Sigmoid colon (tissue), 4 donors: ENCODE measurements around the gene TMC1.

Experiments used
- EP300 ChIP-seq, 4 donors: sonication (generic); formaldehyde crosslinking; IDR thresholded peaks; one replicate each; pipeline ENCODE4 v1.6.1; 2017; ENCODE audit warnings: antibody characterized with exemption in 4 of 4
- POLR2A ChIP-seq, 2 donors: fragments of 450-650 bp; IDR thresholded peaks; one replicate each; pipeline ENCODE4 v1.6.1; 2016; ENCODE audit warnings: antibody characterized with exemption in 2 of 2, mild to moderate bottlenecking in 2 of 2, moderate library complexity in 2 of 2
- POLR2AphosphoS5 ChIP-seq, 4 donors: sonication (generic); formaldehyde crosslinking; IDR thresholded peaks; one replicate each; pipeline ENCODE4 v1.6.1; 2017; ENCODE audit warnings: antibody characterized with exemption in 4 of 4
- TF ChIP-seq, protein P1 (sequence below), 4 experiments: fragments of 450-650 bp in 3 of 4; fragments of 200-600 bp in 1 of 4; IDR thresholded peaks; one replicate each; pipeline ENCODE4 v1.5.1; 2016 to 2019; ENCODE audit warnings: antibody characterized with exemption in 4 of 4, mild to moderate bottlenecking in 3 of 4, moderate library complexity in 2 of 4

GRCh38 chr9:72554221-72554641 is 32.8 kb downstream of the TMC1 start:
- TF ChIP-seq POLR2AphosphoS5 (IDR thresholded peaks at IDR 0.05) (no peak), POLR2A (IDR thresholded peaks at IDR 0.05) (no peak), EP300 (IDR thresholded peaks at IDR 0.05) (no peak)
- TF ChIP-seq, protein P1, sequence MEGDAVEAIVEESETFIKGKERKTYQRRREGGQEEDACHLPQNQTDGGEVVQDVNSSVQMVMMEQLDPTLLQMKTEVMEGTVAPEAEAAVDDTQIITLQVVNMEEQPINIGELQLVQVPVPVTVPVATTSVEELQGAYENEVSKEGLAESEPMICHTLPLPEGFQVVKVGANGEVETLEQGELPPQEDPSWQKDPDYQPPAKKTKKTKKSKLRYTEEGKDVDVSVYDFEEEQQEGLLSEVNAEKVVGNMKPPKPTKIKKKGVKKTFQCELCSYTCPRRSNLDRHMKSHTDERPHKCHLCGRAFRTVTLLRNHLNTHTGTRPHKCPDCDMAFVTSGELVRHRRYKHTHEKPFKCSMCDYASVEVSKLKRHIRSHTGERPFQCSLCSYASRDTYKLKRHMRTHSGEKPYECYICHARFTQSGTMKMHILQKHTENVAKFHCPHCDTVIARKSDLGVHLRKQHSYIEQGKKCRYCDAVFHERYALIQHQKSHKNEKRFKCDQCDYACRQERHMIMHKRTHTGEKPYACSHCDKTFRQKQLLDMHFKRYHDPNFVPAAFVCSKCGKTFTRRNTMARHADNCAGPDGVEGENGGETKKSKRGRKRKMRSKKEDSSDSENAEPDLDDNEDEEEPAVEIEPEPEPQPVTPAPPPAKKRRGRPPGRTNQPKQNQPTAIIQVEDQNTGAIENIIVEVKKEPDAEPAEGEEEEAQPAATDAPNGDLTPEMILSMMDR (IDR thresholded peaks at IDR 0.05) = no peak
